K562 (cell line): ENCODE data around the gene TNP1. TPM values are rescaled to one million over a fixed set of nuclear protein-coding genes. Genes with fewer than 3 reads are reported as not detected.

Source experiments
- ADNP ChIP-seq: fragments of 200-800 bp; sonication (Bioruptor generic); IDR thresholded peaks from 2 replicates; pipeline ENCODE4 v1.6.1; 2016; ENCODE audit warnings: missing genetic modification characterization, missing compliant biosample characterization
- ATF7 ChIP-seq: fragments of 450-650 bp; IDR thresholded peaks from 2 replicates; pipeline ENCODE4 v1.7.1; 2014; ENCODE audit warnings: mild to moderate bottlenecking, moderate library complexity
- CXXC5 ChIP-seq: fragments of 250-450 bp; sonication (Bioruptor Pico); IDR thresholded peaks from 2 replicates; pipeline ENCODE4 v1.8.0; 2022; ENCODE audit warnings: inconsistent platforms, mild to moderate bottlenecking, moderate library complexity
- EGR1 ChIP-seq: fragments of 450-650 bp; conservative IDR thresholded peaks from 2 replicates; pipeline ENCODE4 v1.6.1; 2017; ENCODE audit warnings: mild to moderate bottlenecking
- FOXK2 ChIP-seq, 2 experiments: fragments of 450-650 bp; IDR thresholded peaks in 1 of 2; conservative IDR thresholded peaks in 1 of 2; 2 replicates each; pipeline ENCODE4 v1.6.1; 2016; ENCODE audit warnings: low read depth in 2 of 2, mild to moderate bottlenecking in 1 of 2
- ILF3 ChIP-seq: fragments of 450-650 bp; IDR thresholded peaks from 2 replicates; pipeline ENCODE4 v1.6.1; 2018; ENCODE audit warnings: antibody characterized with exemption, mild to moderate bottlenecking, moderate library complexity, borderline replicate concordance
- LEF1 ChIP-seq: fragments of 450-650 bp; IDR thresholded peaks from 2 replicates; pipeline ENCODE4 v1.6.1; 2016; ENCODE audit warnings: mild to moderate bottlenecking
- MAZ ChIP-seq, 2 experiments: fragments of 450-650 bp in 1 of 2; sonication (generic) in 1 of 2; formaldehyde crosslinking; IDR thresholded peaks in 1 of 2; conservative IDR thresholded peaks in 1 of 2; 2 replicates each; pipeline versions ENCODE4 v1.4.0 to v1.5.0; 2020; ENCODE audit warnings: mild to moderate bottlenecking in 1 of 2, missing genetic modification reagents in 1 of 2
- NCOA4 ChIP-seq: fragments of 450-650 bp; IDR thresholded peaks from 2 replicates; pipeline ENCODE4 v1.6.1; 2018; ENCODE audit warnings: mild to moderate bottlenecking; ENCODE audit not compliant: partially characterized antibody
- NELFE ChIP-seq: IDR thresholded peaks from 2 replicates; pipeline ENCODE4 v1.6.1; 2011; ENCODE audit warnings: mild to moderate bottlenecking; ENCODE audit not compliant: insufficient read depth, insufficient read length
- NR2C2 ChIP-seq, 2 experiments: fragments of 200-800 bp in 1 of 2; sonication (Bioruptor generic) in 1 of 2; sonication (generic) in 1 of 2; formaldehyde crosslinking in 1 of 2; IDR thresholded peaks; 2 replicates each; pipeline versions ENCODE4 v1.6.1 to v1.8.0; 2016 to 2022; ENCODE audit warnings: mild to moderate bottlenecking in 1 of 2, missing compliant biosample characterization in 1 of 2, missing genetic modification characterization in 1 of 2, missing genetic modification reagents in 1 of 2
- POLR3A ChIP-seq: IDR thresholded peaks from 2 replicates; pipeline ENCODE4 v1.6.1; 2011; ENCODE audit warnings: borderline replicate concordance, mild to moderate bottlenecking, moderate library complexity; ENCODE audit not compliant: insufficient read length, insufficient read depth; ENCODE audit errors: extremely low read depth
- PRDM10 ChIP-seq: fragments of 450-650 bp; IDR thresholded peaks from 2 replicates; pipeline ENCODE4 v1.6.1; 2018; ENCODE audit not compliant: partially characterized antibody
- RNF2 ChIP-seq: sonication (generic); IDR thresholded peaks from 2 replicates; pipeline ENCODE4 v1.6.1; 2016
- SIN3A ChIP-seq, 2 experiments: fragments of 150-350 bp in 1 of 2; IDR thresholded peaks; 2 replicates each; pipeline ENCODE4 v1.6.1; 2011 to 2016; ENCODE audit warnings: borderline replicate concordance in 2 of 2, low read depth in 2 of 2, low read length in 2 of 2, mild to moderate bottlenecking in 2 of 2, moderate library complexity in 2 of 2; ENCODE audit not compliant: control insufficient read depth in 1 of 2
- SP2 ChIP-seq: IDR thresholded peaks from 2 replicates; pipeline ENCODE4 v1.6.1; 2011; ENCODE audit warnings: mild to moderate bottlenecking, low read depth, low read length, moderate library complexity; ENCODE audit not compliant: poor library complexity, severe bottlenecking; ENCODE audit errors: extremely low read depth
- ZFX ChIP-seq: sonication (generic); formaldehyde crosslinking; IDR thresholded peaks from 2 replicates; pipeline ENCODE4 v1.8.0; 2022; ENCODE audit warnings: mild to moderate bottlenecking, missing genetic modification reagents, moderate library complexity
- ZNF143 ChIP-seq: sonication (generic); formaldehyde crosslinking; IDR thresholded peaks from 2 replicates; pipeline ENCODE4 v1.9.0; 2022; ENCODE audit warnings: mild to moderate bottlenecking, missing genetic modification reagents
- ZNF23 ChIP-seq: fragments of 250-450 bp; sonication (Bioruptor Pico); IDR thresholded peaks from 2 replicates; pipeline ENCODE4 v1.4.0; 2020; ENCODE audit warnings: mild to moderate bottlenecking
- ZNF395 ChIP-seq: fragments of 200-800 bp; sonication (Bioruptor generic); IDR thresholded peaks from 2 replicates; pipeline ENCODE4 v1.6.1; 2017; ENCODE audit warnings: missing genetic modification characterization, missing compliant biosample characterization
- polyA plus RNA-seq, 8 experiments: library from polyadenylated mRNA; depleted of rRNA in 4 of 8; stranded (reverse) in 5 of 8; unstranded in 3 of 8; fragments of >200 nt; fragmentation: Nextera tagmentation in 2 of 8; fragmentation: Illumina TruSeq in 1 of 8; extraction: Ambion mirVana in 2 of 8; extraction: Trizol in 1 of 8; gene quantifications; 2 replicates each; pipeline versions ENCODE4 v1.2.1 to v1.2.3, GENCODE V29; 2011 to 2014; ENCODE audit warnings: inconsistent platforms in 1 of 8, missing spikeins in 1 of 8
- total RNA-seq, 7 experiments: library from RNA; depleted of rRNA in 6 of 7; stranded (reverse); fragments of >200 nt in 6 of 7; fragmentation: Illumina TruSeq in 2 of 7; extraction: Trizol in 2 of 7; gene quantifications; 2 replicates each; pipeline versions ENCODE4 v1.2.1 to v1.2.3, GENCODE V29; 2011 to 2021; ENCODE audit warnings: low replicate concordance in 1 of 7

The TNP1 gene
- total and polyA plus RNA-seq, 9 of the 15 experiments (the other 6 are each of a cell fraction or from before 2014, with no cell fraction given): not detected

- TF ChIP-seq PRDM10 (peak; percentile 76), ATF7 (peak; percentile 29; the same call in 1 of the 2 replicates), NELFE (no peak), MAZ (CRISPR knock-in tag; conservative IDR thresholded peaks at IDR 0.05 in 1 of 2, IDR thresholded peaks at IDR 0.05 in 1 of 2) (peak; percentile 55 to 91; a peak in 3 of 4 replicates), ZNF23 (CRISPR knock-in tag) (no peak), ZNF143 (CRISPR knock-in tag) (no peak), EGR1 (peak; percentile 77), ZFX (CRISPR knock-in tag) (peak; percentile 52; the same call in 1 of the 2 replicates), NCOA4 (no peak), ADNP (tag) (no peak), CXXC5 (CRISPR knock-in tag) (peak; percentile 34), POLR3A (no peak), NR2C2 (CRISPR knock-in tag; IDR thresholded peaks at IDR 0.05) (no peak), NR2C2 (tag; IDR thresholded peaks at IDR 0.05) (peak; percentile 37; the same call in 1 of the 2 replicates), LEF1 (peak; percentile 80), ZNF395 (CRISPR knock-in tag) (no peak; the same call in 1 of the 2 replicates), ILF3 (no peak), RNF2 (peak; percentile 55; the same call in 1 of the 2 replicates), SIN3A (IDR thresholded peaks at IDR 0.05; ENCODE audit: borderline replicate concordance in 2 of 2, control insufficient read depth in 1 of 2, low read depth in 2 of 2, low read length in 2 of 2) (no peak), SP2 (no peak), FOXK2 (conservative IDR thresholded peaks at IDR 0.05 in 1 of 2, IDR thresholded peaks at IDR 0.05 in 1 of 2; ENCODE audit: low read depth in 2 of 2) (peak; percentile 70 to 82)
Measured at GRCh38 chr2:216880509-216881184, 20.8 kb upstream of the TNP1 start (continued).
